Keratinocyte (primary cell): Measurements from ENCODE around the gene CCDC85B.

Experiments used
- CTCF ChIP-seq, 3 experiments: IDR thresholded peaks in 1 of 3; conservative IDR thresholded peaks in 1 of 3; optimal IDR thresholded peaks in 1 of 3; 2 replicates in 2 of 3; 3 replicates in 1 of 3; pipeline versions ENCODE3 to v1.5.1; 2011; ENCODE audit warnings: low read length in 3 of 3, mild to moderate bottlenecking in 3 of 3, moderate library complexity in 2 of 3, control low read depth in 1 of 3, inconsistent platforms in 1 of 3; ENCODE audit not compliant: insufficient read depth in 2 of 3; ENCODE audit errors: extremely low read depth in 1 of 3
- EZH2 ChIP-seq: IDR thresholded peaks from one replicate; pipeline ENCODE4 v1.6.1; 2012; ENCODE audit warnings: inconsistent platforms, mild to moderate bottlenecking, low read length, moderate library complexity

GRCh38 chr11:65885808-65886536 is 4.5 kb upstream of the CCDC85B start:
- TF ChIP-seq CTCF (optimal IDR thresholded peaks at IDR 0.05 in 1 of 3, IDR thresholded peaks at IDR 0.05 in 1 of 3, conservative IDR thresholded peaks at IDR 0.05 in 1 of 3; ENCODE audit: extremely low read depth in 1 of 3, insufficient read depth in 2 of 3, low read length in 3 of 3) (no peak), EZH2 (no peak)
